Stomach (tissue), 9 donors: ENCODE data around the gene VWA8. TPM values are rescaled to one million over a fixed set of nuclear protein-coding genes. Genes with fewer than 3 reads are reported as not detected.

Experiments
- DNase-seq, 2 donors: peaks; one replicate each; pipeline versions ENCODE4 v3.0.0 to v3.0.0-alpha.2; 2013 to 2019
- H3K27ac ChIP-seq, 5 donors: fragments of 200-600 bp in 4 of 5; sonication (generic) in 4 of 5; one replicate each; pipeline ENCODE4 v1.5.1; 2013 to 2019; ENCODE audit warnings: mild to moderate bottlenecking in 1 of 5, moderate library complexity in 1 of 5
- H3K27me3 ChIP-seq, 3 donors: fragments of 200-600 bp; sonication (generic); one replicate each; pipeline ENCODE4 v1.5.1; 2017 to 2019; ENCODE audit warnings: mixed run types in 1 of 3
- H3K36me3 ChIP-seq, 4 donors: fragments of 200-600 bp; sonication (generic); 1 replicate in 3 of 4; 2 replicates in 1 of 4; pipeline ENCODE4 v1.5.1; 2016 to 2019
- H3K4me1 ChIP-seq, 4 donors: fragments of 200-600 bp; sonication (generic); one replicate each; pipeline ENCODE4 v1.5.1; 2016 to 2019
- H3K4me3 ChIP-seq, 4 donors: fragments of 200-600 bp; sonication (generic) in 3 of 4; one replicate each; pipeline ENCODE4 v1.5.1; 2016 to 2019; ENCODE audit warnings: mild to moderate bottlenecking in 1 of 4
- H3K9me3 ChIP-seq, 4 donors: fragments of 200-600 bp; sonication (generic); one replicate each; pipeline ENCODE4 v1.5.1; 2016 to 2019
- CTCF ChIP-seq, 7 experiments: fragments of 450-650 bp in 4 of 7; fragments of 200-600 bp in 3 of 7; sonication (generic) in 3 of 7; IDR thresholded peaks; one replicate each; pipeline ENCODE4 v1.5.1; 2016 to 2019; ENCODE audit warnings: antibody characterized with exemption in 7 of 7, control low read depth in 2 of 7, mild to moderate bottlenecking in 1 of 7
- EP300 ChIP-seq: sonication (generic); formaldehyde crosslinking; IDR thresholded peaks from one replicate; pipeline ENCODE4 v1.6.1; 2017; ENCODE audit warnings: antibody characterized with exemption
- POLR2A ChIP-seq, 4 donors: fragments of 450-650 bp; IDR thresholded peaks; one replicate each; pipeline ENCODE4 v1.6.1; 2016; ENCODE audit warnings: antibody characterized with exemption in 4 of 4, control low read depth in 2 of 4, mild to moderate bottlenecking in 1 of 4, moderate library complexity in 1 of 4
- POLR2AphosphoS5 ChIP-seq, 3 donors: sonication (generic); formaldehyde crosslinking; IDR thresholded peaks; one replicate each; pipeline ENCODE4 v1.6.1; 2016; ENCODE audit warnings: antibody characterized with exemption in 3 of 3
- WGBS, 5 donors: extraction: QIAGEN DNeasy Blood & Tissue Kit in 3 of 5; methylation state at CpG; one replicate each; pipeline versions ENCODE4 v1.1.5 to v1.1.7; 2013 to 2018; 5-methylcytosine and 5-hydroxymethylcytosine counted together
- intact Hi-C: fragments of 100-400 bp; cut with DNase I; formaldehyde crosslinking; loops from one replicate; pipeline ENCODE4 v1.15.1; 2023; ENCODE audit warnings: low total_unique reads
- polyA plus RNA-seq, 3 donors: library from polyadenylated mRNA; stranded (reverse); fragments of 200-250 nt; gene quantifications; one replicate each; pipeline ENCODE4 v1.2.3, GENCODE V29; 2013
- total RNA-seq, 5 donors: library from RNA; depleted of rRNA; stranded (reverse); fragments of >200 nt; gene quantifications; one replicate each; pipeline versions ENCODE4 v1.1.0 to v1.2.3, GENCODE V29; 2014 to 2016
- donor health status: healthy with polysubstance abuse.
- donor health status: Bipolar disorder and iron deficiency.
- donor health status: healthy.

Gene VWA8
- total and polyA plus RNA-seq, 8 donors: 3.3 to 99.2 (median 25.4) TPM

DNA sequence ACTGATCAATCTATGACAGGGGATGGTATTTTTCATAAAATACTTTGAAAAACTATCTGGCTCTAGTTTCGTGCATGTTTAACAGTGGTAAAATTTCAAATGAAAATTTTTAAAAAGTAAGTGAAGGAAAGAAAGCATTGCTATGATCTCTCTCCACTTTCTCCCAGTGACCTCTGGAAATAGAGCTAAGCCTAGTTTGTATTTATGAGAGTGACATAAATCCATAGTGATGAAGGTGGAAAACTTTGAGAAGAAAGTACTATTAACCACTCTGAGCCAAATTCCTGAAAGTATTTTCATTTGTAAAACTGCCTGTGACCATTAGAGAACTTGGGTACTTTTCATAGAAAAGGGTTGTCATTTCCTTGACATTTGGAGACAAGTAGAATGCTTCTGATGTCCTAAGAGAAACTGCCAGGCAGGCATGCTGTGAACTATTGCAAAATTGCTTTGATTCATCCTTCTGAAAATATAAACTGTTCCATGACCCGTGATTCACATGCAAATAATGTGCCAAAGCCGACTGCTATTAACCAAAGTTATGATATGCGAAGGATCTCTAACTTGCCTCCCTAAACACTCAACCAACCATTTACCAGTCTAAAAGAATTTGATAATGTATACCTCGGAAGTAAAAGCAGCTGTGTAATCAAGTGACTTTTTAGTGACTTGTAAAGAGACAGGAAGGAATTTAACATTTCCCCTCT is 133.2 kb downstream of the VWA8 start:
- TF ChIP-seq EP300 (no peak), POLR2AphosphoS5 (IDR thresholded peaks at IDR 0.05) (peak in 2 of 3 donors; percentile 14 to 86), POLR2A (IDR thresholded peaks at IDR 0.05) (no peak), CTCF (IDR thresholded peaks at IDR 0.05) (no peak)
- Histone ChIP-seq H3K36me3 (peaks cover 2 to 21% (median 19%) of the 10 kb centered on the region in 4 donors), H3K4me1 (peaks cover 0 to 15% (median 0%) of the 10 kb centered on the region in 4 donors), H3K9me3 (no peaks in the 10 kb centered on the region), H3K4me3 (no peak overlapping the region), H3K27ac (peak overlapping the region in 2 of 5 donors; percentile 4 to 15), H3K27me3 (no peaks in the 10 kb centered on the region)
- peak in 1 of 2 donors; percentile 17 for DNase-seq
- intact Hi-C loops: no loop called here
- 42 to 69% (median 59%) methylated on average over 5 of the region's 5 CpGs for WGBS, 5 donors

GRCh38 chr13:41825691-41826090 is 135.2 kb downstream of the VWA8 start:
- peaks cover 0 to 15% (median 0%) of the 10 kb centered on the region in 4 donors for H3K4me1 ChIP-seq
- TF ChIP-seq CTCF (IDR thresholded peaks at IDR 0.05) (no peak), POLR2A (IDR thresholded peaks at IDR 0.05) (no peak), EP300 (no peak), POLR2AphosphoS5 (IDR thresholded peaks at IDR 0.05) (no peak)
- no peak for DNase-seq
- H3K9me3 ChIP-seq: no peaks in the 10 kb centered on the region
- H3K36me3 ChIP-seq: peaks cover 2 to 20% (median 17%) of the 10 kb centered on the region in 4 donors
- intact Hi-C loops: no loop called here
- no peaks in the 10 kb centered on the region for H3K27me3 ChIP-seq
- H3K4me3 ChIP-seq: no peak overlapping the region
- no peak overlapping the region for H3K27ac ChIP-seq

DNA sequence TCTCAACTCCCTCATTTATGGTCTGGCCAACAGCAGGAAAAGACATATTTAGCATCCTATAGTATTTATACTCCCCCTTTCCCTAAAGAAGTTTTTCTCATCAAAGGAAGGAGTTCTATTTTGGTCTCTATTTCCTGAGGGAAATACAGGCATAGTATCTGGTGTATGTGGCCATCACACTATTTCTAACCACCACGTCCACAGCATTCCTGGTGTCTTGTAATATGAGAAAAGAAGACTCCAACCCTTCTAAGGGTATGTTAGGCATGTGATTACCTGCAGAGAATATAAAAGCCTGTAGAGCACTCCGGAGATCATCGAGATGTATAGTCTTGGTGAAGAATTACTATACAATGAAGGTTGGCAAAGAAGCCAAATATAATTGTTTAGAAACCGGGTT is 137.4 kb downstream of the VWA8 start:
- no peak for TF ChIP-seq POLR2A (IDR thresholded peaks at IDR 0.05)
- TF ChIP-seq POLR2AphosphoS5 (IDR thresholded peaks at IDR 0.05): no peak
- TF ChIP-seq CTCF (IDR thresholded peaks at IDR 0.05): no peak
- TF ChIP-seq EP300: no peak
- Histone ChIP-seq H3K4me1 (peaks cover 0 to 15% (median 0%) of the 10 kb centered on the region in 4 donors), H3K27me3 (no peaks in the 10 kb centered on the region), H3K4me3 (no peak overlapping the region), H3K36me3 (peaks cover 2 to 18% (median 15%) of the 10 kb centered on the region in 4 donors), H3K9me3 (no peaks in the 10 kb centered on the region), H3K27ac (no peak overlapping the region)
- DNase-seq: no peak
- 90 to 94% (median 94%) methylated on average over 4 of the region's 4 CpGs for WGBS, 5 donors
- intact Hi-C loops: no loop called here

DNA sequence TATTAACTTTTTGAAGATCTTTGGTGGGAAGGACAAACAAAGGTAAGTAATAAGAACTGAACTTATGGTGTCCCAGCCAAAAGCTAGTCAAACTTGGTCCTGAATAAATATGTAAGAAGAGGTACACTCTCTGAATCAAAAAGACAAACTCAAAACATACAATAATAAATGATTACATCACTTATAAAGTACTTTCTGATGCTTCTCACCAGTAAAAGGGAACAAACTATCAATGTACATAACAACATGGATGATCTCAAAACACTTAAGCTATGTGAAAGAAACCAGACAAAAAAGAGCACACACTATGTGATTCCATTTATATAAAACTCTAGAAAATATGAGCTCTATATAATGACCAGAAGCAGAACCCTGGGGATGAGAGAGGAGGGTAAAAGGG is 138.3 kb downstream of the VWA8 start:
- DNase-seq: no peak
- intact Hi-C loops: no loop called here
- TF ChIP-seq CTCF (IDR thresholded peaks at IDR 0.05) (no peak), POLR2AphosphoS5 (IDR thresholded peaks at IDR 0.05) (no peak), POLR2A (IDR thresholded peaks at IDR 0.05) (no peak), EP300 (no peak)
- no peak overlapping the region for H3K4me3 ChIP-seq
- H3K27me3 ChIP-seq: no peaks in the 10 kb centered on the region
- H3K36me3 ChIP-seq: peaks cover 2 to 27% (median 23%) of the 10 kb centered on the region in 4 donors
- H3K27ac ChIP-seq: no peak overlapping the region
- no peaks in the 10 kb centered on the region for H3K9me3 ChIP-seq
- H3K4me1 ChIP-seq: peaks cover 0 to 7% (median 0%) of the 10 kb centered on the region in 4 donors
